ENCODE data around the gene KCNMA1.

DNA sequence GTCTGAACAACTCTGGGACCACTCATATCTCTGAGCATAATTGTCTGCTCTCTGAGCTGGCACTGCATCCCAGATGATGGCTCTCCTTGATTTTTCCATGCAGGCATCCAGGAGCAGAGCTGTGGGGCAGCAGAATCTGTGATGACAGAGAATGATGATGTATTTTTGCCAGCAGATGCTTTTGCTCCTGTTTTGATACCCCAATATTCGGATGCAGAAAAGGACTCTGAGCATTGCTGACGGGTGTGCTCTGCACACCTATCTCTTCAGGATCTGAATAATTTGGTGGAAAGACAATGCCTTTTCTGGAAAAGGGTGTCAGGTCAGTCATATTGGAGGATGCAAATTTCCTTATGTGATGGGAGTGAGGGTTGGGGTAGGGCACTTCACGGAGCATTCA is 735.9 kb downstream of the KCNMA1 start:
- TF ChIP-seq ZNF274 (IDR thresholded peaks at IDR 0.05; ENCODE audit: insufficient read depth, insufficient read length) (no peak), RB1 (IDR thresholded peaks at IDR 0.05; ENCODE audit: borderline replicate concordance) (no peak), CTCF (IDR thresholded peaks at IDR 0.05 in 2 of 3, conservative IDR thresholded peaks at IDR 0.05 in 1 of 3; ENCODE audit: control insufficient read depth in 2 of 3, extremely low read depth in 1 of 3, insufficient read depth in 1 of 3, low read depth in 3 of 3, low read length in 3 of 3) (no peak), POLR2AphosphoS5 (IDR thresholded peaks at IDR 0.05; ENCODE audit: low read length) (no peak), MYC (IDR thresholded peaks at IDR 0.05; ENCODE audit: insufficient read depth, insufficient read length, insufficient replicate concordance, low read length, severe bottlenecking) (no peak), POLR2A (IDR thresholded peaks at IDR 0.05; ENCODE audit: low read depth, low read length) (no peak), HDAC2 (IDR thresholded peaks at IDR 0.05) (no peak), WRNIP1 (IDR thresholded peaks at IDR 0.05; ENCODE audit: borderline replicate concordance, low read depth, low read length) (no peak), BRCA1 (IDR thresholded peaks at IDR 0.05; ENCODE audit: low read depth, low read length) (no peak), IKZF1 (conservative IDR thresholded peaks at IDR 0.05) (no peak), JUND (IDR thresholded peaks at IDR 0.05; ENCODE audit: low read depth, low read length) (no peak), MXI1 (IDR thresholded peaks at IDR 0.05; ENCODE audit: low read depth, low read length) (no peak)
- TF ChIP-seq, protein P1, sequence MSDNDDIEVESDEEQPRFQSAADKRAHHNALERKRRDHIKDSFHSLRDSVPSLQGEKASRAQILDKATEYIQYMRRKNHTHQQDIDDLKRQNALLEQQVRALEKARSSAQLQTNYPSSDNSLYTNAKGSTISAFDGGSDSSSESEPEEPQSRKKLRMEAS (IDR thresholded peaks at IDR 0.05; ENCODE audit: low read depth, low read length): no peak
